IMR-90 (cell line): Measurements from ENCODE around the gene TRIM26. TPM values are rescaled to one million over a fixed set of nuclear protein-coding genes. Genes with fewer than 3 reads are reported as not detected.

ENCODE experiments used
- ATAC-seq: fragments of 200-7000 bp; cut with Tn5 transposase; 2 replicates; pipeline ENCODE4 v1.9.1; 2020; ENCODE audit warnings: low read depth, mild to moderate bottlenecking, moderate library complexity
- BruUV-seq: library from RNA; stranded (reverse); fragments of 400-500 nt; replicated peaks from 2 replicates; lab custom pipeline; 2021; lab: Mats Ljungman, UMichigan
- CTCF ChIA-PET: fragments of 300-600 bp; formaldehyde crosslinking; extraction: SDS; loops from one replicate; lab custom pipeline; 2021; ENCODE audit warnings: antibody characterized with exemption; lab: Yijun Ruan, JAX
- POLR2A ChIA-PET: fragments of 300-600 bp; sonication (Branson Sonifier 250); formaldehyde crosslinking; loops from one replicate; lab custom pipeline; 2022; ENCODE audit warnings: antibody characterized with exemption; ENCODE audit not compliant: unreplicated experiment; lab: Charles Lee
- DNase-seq: peaks from one replicate; pipeline ENCODE4 v3.0.0; 2013
- H2AFZ ChIP-seq: replicated peaks from 2 replicates; pipeline ENCODE3; 2013; ENCODE audit warnings: low read length, mild to moderate bottlenecking; ENCODE audit not compliant: poor library complexity
- H2AK5ac ChIP-seq: 2 replicates; pipeline ENCODE4 v1.6.1; 2013; ENCODE audit warnings: low read depth, low read length, inconsistent platforms
- H2AK9ac ChIP-seq: replicated peaks from 2 replicates; pipeline ENCODE3; 2013; ENCODE audit warnings: mild to moderate bottlenecking, low read depth, low read length, moderate library complexity; ENCODE audit not compliant: poor library complexity
- H2BK120ac ChIP-seq: 2 replicates; pipeline ENCODE4 v1.6.1; 2013; ENCODE audit warnings: low read depth, low read length, inconsistent platforms
- H2BK15ac ChIP-seq: 3 replicates; pipeline ENCODE4 v1.6.1; 2013; ENCODE audit warnings: low read depth, low read length, inconsistent platforms
- H2BK20ac ChIP-seq: 2 replicates; pipeline ENCODE4 v1.6.1; 2013; ENCODE audit warnings: low read depth, mild to moderate bottlenecking, inconsistent platforms, low read length, moderate library complexity
- H2BK5ac ChIP-seq: 2 replicates; pipeline ENCODE4 v1.6.1; 2013; ENCODE audit warnings: mild to moderate bottlenecking, low read depth, low read length, inconsistent platforms; ENCODE audit not compliant: poor library complexity, severe bottlenecking
- H3K14ac ChIP-seq: replicated peaks from 2 replicates; pipeline ENCODE4 v1.6.1; 2013; ENCODE audit warnings: low read depth, low read length, inconsistent platforms
- H3K18ac ChIP-seq: 2 replicates; pipeline ENCODE4 v1.6.1; 2013; ENCODE audit warnings: low read depth, low read length, control low read depth
- H3K23ac ChIP-seq: 2 replicates; pipeline ENCODE4 v1.6.1; 2013; ENCODE audit warnings: low read depth, low read length, inconsistent platforms
- H3K27ac ChIP-seq: 2 replicates; pipeline ENCODE4 v1.5.1; 2013; ENCODE audit warnings: mild to moderate bottlenecking, control low read depth, low read length; ENCODE audit not compliant: insufficient read depth
- H3K27me3 ChIP-seq: 2 replicates; pipeline ENCODE4 v1.6.1; 2013; ENCODE audit warnings: low read length; ENCODE audit not compliant: control insufficient read depth, insufficient read depth
- H3K36me3 ChIP-seq: 2 replicates; pipeline ENCODE4 v1.6.1; 2013; ENCODE audit warnings: low read length, mixed read lengths; ENCODE audit not compliant: control insufficient read depth, insufficient read depth
- H3K4ac ChIP-seq: 2 replicates; pipeline ENCODE4 v1.6.1; 2013; ENCODE audit warnings: low read depth, low read length, inconsistent platforms
- H3K4me1 ChIP-seq: 2 replicates; pipeline ENCODE4 v1.6.1; 2013; ENCODE audit warnings: low read length, mixed read lengths; ENCODE audit not compliant: control insufficient read depth, insufficient read depth
- H3K4me2 ChIP-seq: 2 replicates; pipeline ENCODE4 v1.6.1; 2013; ENCODE audit warnings: low read depth, mild to moderate bottlenecking, control low read depth, low read length, moderate library complexity
- H3K4me3 ChIP-seq: 2 replicates; pipeline ENCODE4 v1.5.1; 2013; ENCODE audit warnings: low read depth, mild to moderate bottlenecking, control low read depth, low read length, moderate library complexity; ENCODE audit not compliant: insufficient read depth
- H3K56ac ChIP-seq: 2 replicates; pipeline ENCODE4 v1.6.1; 2013; ENCODE audit warnings: low read length, inconsistent platforms; ENCODE audit not compliant: insufficient read depth; ENCODE audit errors: extremely low read depth
- H3K79me1 ChIP-seq, 2 experiments: 2 replicates each; pipeline ENCODE4 v1.6.1; 2013; ENCODE audit warnings: low read length in 2 of 2, inconsistent platforms in 1 of 2, low read depth in 1 of 2
- H3K9ac ChIP-seq: 2 replicates; pipeline ENCODE4 v1.6.1; 2013; ENCODE audit warnings: low read depth, low read length, control low read depth
- H3K9me1 ChIP-seq: 2 replicates; pipeline ENCODE4 v1.6.1; 2013; ENCODE audit warnings: low read length, inconsistent platforms; ENCODE audit not compliant: insufficient read depth
- H3K9me3 ChIP-seq: 2 replicates; pipeline ENCODE4 v1.6.1; 2013; ENCODE audit warnings: low read length; ENCODE audit not compliant: control insufficient read depth, insufficient read depth
- H4K20me1 ChIP-seq: 2 replicates; pipeline ENCODE4 v1.6.1; 2013; ENCODE audit warnings: low read length, inconsistent platforms; ENCODE audit not compliant: insufficient read depth
- H4K5ac ChIP-seq: 2 replicates; pipeline ENCODE4 v1.6.1; 2013; ENCODE audit warnings: mild to moderate bottlenecking, low read depth, low read length, control low read depth
- H4K8ac ChIP-seq, 2 experiments: 2 replicates each; pipeline ENCODE4 v1.6.1; 2013; ENCODE audit warnings: low read depth in 2 of 2, low read length in 2 of 2, control low read depth in 1 of 2, inconsistent platforms in 1 of 2
- H4K91ac ChIP-seq: 2 replicates; pipeline ENCODE4 v1.6.1; 2013; ENCODE audit warnings: low read depth, low read length, inconsistent platforms; ENCODE audit not compliant: insufficient read depth
- BHLHE40 ChIP-seq: fragments of 150-350 bp; IDR thresholded peaks from 2 replicates; pipeline ENCODE4 v1.6.1; 2016; ENCODE audit warnings: mild to moderate bottlenecking, low read depth, low read length
- CEBPB ChIP-seq: IDR thresholded peaks from 2 replicates; pipeline ENCODE4 v1.6.1; 2012; ENCODE audit warnings: low read depth, low read length, improper control_type of control experiment
- CHD1 ChIP-seq: IDR thresholded peaks from 2 replicates; pipeline ENCODE4 v1.6.1; 2012; ENCODE audit warnings: low read depth, low read length, improper control_type of control experiment
- CTCF ChIP-seq: conservative IDR thresholded peaks from 2 replicates; pipeline ENCODE4 v1.5.1; 2012; ENCODE audit warnings: mild to moderate bottlenecking, low read depth, low read length, improper control_type of control experiment
- ELK1 ChIP-seq: fragments of 150-350 bp; IDR thresholded peaks from 2 replicates; pipeline ENCODE4 v1.6.1; 2016; ENCODE audit warnings: low read depth, mild to moderate bottlenecking, low read length, moderate library complexity, borderline replicate concordance
- MAFK ChIP-seq: IDR thresholded peaks from 2 replicates; pipeline ENCODE4 v1.6.1; 2012; ENCODE audit warnings: low read depth, low read length, improper control_type of control experiment
- MAZ ChIP-seq: IDR thresholded peaks from 2 replicates; pipeline ENCODE4 v1.6.1; 2012; ENCODE audit warnings: low read depth, mild to moderate bottlenecking, low read length, improper control_type of control experiment, moderate library complexity, borderline replicate concordance
- MXI1 ChIP-seq: IDR thresholded peaks from 2 replicates; pipeline ENCODE4 v1.6.1; 2012; ENCODE audit warnings: low read depth, mild to moderate bottlenecking, low read length, moderate library complexity, borderline replicate concordance
- NFE2L2 ChIP-seq: fragments of 150-350 bp; IDR thresholded peaks from 2 replicates; pipeline ENCODE4 v1.6.1; 2016; ENCODE audit warnings: low read depth, mild to moderate bottlenecking, low read length
- POLR2A ChIP-seq: IDR thresholded peaks from 2 replicates; pipeline ENCODE4 v1.6.1; 2012; ENCODE audit warnings: mild to moderate bottlenecking, low read depth, low read length
- RAD21 ChIP-seq: IDR thresholded peaks from 2 replicates; pipeline ENCODE4 v1.6.1; 2012; ENCODE audit warnings: low read length, improper control_type of control experiment
- RCOR1 ChIP-seq: IDR thresholded peaks from 2 replicates; pipeline ENCODE4 v1.6.1; 2012; ENCODE audit warnings: mild to moderate bottlenecking, low read length, improper control_type of control experiment; ENCODE audit not compliant: insufficient replicate concordance
- RFX5 ChIP-seq: IDR thresholded peaks from 2 replicates; pipeline ENCODE4 v1.8.0; 2012; ENCODE audit warnings: low read depth, mild to moderate bottlenecking, low read length, moderate library complexity
- SMC3 ChIP-seq: fragments of 150-350 bp; IDR thresholded peaks from 2 replicates; pipeline ENCODE4 v1.6.1; 2016; ENCODE audit warnings: low read depth, mild to moderate bottlenecking, antibody characterized with exemption, low read length, moderate library complexity
- USF2 ChIP-seq: fragments of 150-350 bp; IDR thresholded peaks from 2 replicates; pipeline ENCODE4 v1.6.1; 2017; ENCODE audit warnings: mild to moderate bottlenecking, antibody characterized with exemption, low read length, low read depth
- WGBS, 2 experiments: methylation state at CpG; one replicate each; pipeline versions ENCODE4 v1.1.5 to v1.1.7; 2013; ENCODE audit warnings: missing lambda C conversion rate in 2 of 2; ENCODE audit not compliant: insufficient read length in 1 of 2; ENCODE audit errors: extremely low coverage in 2 of 2; 5-methylcytosine and 5-hydroxymethylcytosine counted together
- dilution Hi-C: fragments of 300-500 bp; cut with HindIII; formaldehyde crosslinking; loops from one replicate; pipeline ENCODE4 v1.14.3; 2018; ENCODE audit warnings: low sequenced_read_pairs; ENCODE audit not compliant: unreplicated experiment
- in situ Hi-C: fragments of 300-500 bp; cut with MboI; formaldehyde crosslinking; loops from 3 replicates; pipeline ENCODE4 v1.14.3; 2019; ENCODE audit warnings: low sequenced_read_pairs, inconsistent platforms, mixed read lengths
- intact Hi-C: fragments of 100-400 bp; cut with micrococcal nuclease; formaldehyde crosslinking; loops from 2 replicates; pipeline ENCODE4 v1.10.0; 2022
- polyA plus RNA-seq, 3 experiments: library from polyadenylated mRNA; depleted of rRNA; stranded (reverse); fragments of >200 nt; gene quantifications; 2 replicates each; pipeline ENCODE4 v1.2.3, GENCODE V29; 2012; ENCODE audit warnings: low replicate concordance in 1 of 3
- total RNA-seq: library from RNA; depleted of rRNA; stranded (reverse); fragments of >200 nt; gene quantifications from 2 replicates; pipeline ENCODE4 v1.2.3, GENCODE V29; 2012

TRIM26 gene
- total and polyA plus RNA-seq, 2 of the 4 experiments (the other 2 are of a cell fraction), result 22.6 to 23.8 TPM

GRCh38 chr6:30227763-30228487 is 14.7 kb upstream of the TRIM26 start:
- intact Hi-C loops, result no loop called here
- Histone ChIP-seq H4K8ac (no peak overlapping the region), H3K9me1 (no peaks in the 10 kb centered on the region), H2BK20ac (no peak overlapping the region), H3K4ac (no peak overlapping the region), H2BK5ac (no peak overlapping the region), H3K4me2 (no peak overlapping the region), H3K27ac (no peak overlapping the region), H3K4me3 (no peak overlapping the region), H4K91ac (no peak overlapping the region), H2AK9ac (no peak overlapping the region), H3K18ac (no peak overlapping the region), H3K14ac (no peak overlapping the region), H3K56ac (no peak overlapping the region), H4K5ac (no peak overlapping the region), H3K36me3 (no peaks in the 10 kb centered on the region), H2BK120ac (no peak overlapping the region), H2AK5ac (no peak overlapping the region), H3K79me1 (no peaks in the 10 kb centered on the region), H3K27me3 (peaks cover 5% of the 10 kb centered on the region; the same call in 1 of the 2 replicates), H3K9ac (no peak overlapping the region), H3K23ac (no peak overlapping the region), H2AFZ (no peak overlapping the region), H4K20me1 (no peaks in the 10 kb centered on the region), H3K9me3 (0 out of 2 replicates have a peak, but pooled peaks cover 4% of the 10 kb centered on the region), H3K4me1 (no peaks in the 10 kb centered on the region), H2BK15ac (no peak overlapping the region)
- no peak for DNase-seq
- in situ Hi-C loops, result loop anchor here (10.0 kb wide), 1 partner anchor 167 kb away; no protein-coding TSS in a partner anchor
- ATAC-seq, result no peak
- ChIA-PET CTCF (interaction anchor here (0.7 to 1.2 kb wide), 2 partner anchors 9 to 14 kb away, joined by 3 to 4 read pairs; no protein-coding TSS in a partner anchor), POLR2A (no interaction called here)
- 50% methylated on average over 1 of the region's 6 CpGs; no CpG with 5 or more reads in 1 of the 2 experiments for WGBS, 2 experiments
- BruUV-seq, result no TSS peak
- dilution Hi-C loops, result no loop called here
- TF ChIP-seq SMC3 (no peak), RFX5 (no peak), MAFK (no peak), USF2 (no peak), BHLHE40 (no peak), MAZ (no peak), CTCF (no peak), POLR2A (no peak), MXI1 (no peak), NFE2L2 (no peak), RAD21 (no peak), CEBPB (no peak), CHD1 (no peak), RCOR1 (no peak), ELK1 (no peak)
